Ovary (tissue), 3 donors: ENCODE data around the gene UBE2V1.

Experiments
- CTCF ChIP-seq, 3 donors: fragments of 450-650 bp in 2 of 3; fragments of 200-600 bp in 1 of 3; IDR thresholded peaks; one replicate each; pipeline versions ENCODE4 v1.5.1 to v1.8.0; 2016 to 2022; ENCODE audit warnings: antibody characterized with exemption in 3 of 3, mild to moderate bottlenecking in 1 of 3
- POLR2A ChIP-seq: fragments of 450-650 bp; IDR thresholded peaks from one replicate; pipeline ENCODE4 v1.6.1; 2017; ENCODE audit warnings: antibody characterized with exemption, mild to moderate bottlenecking, moderate library complexity
- donor health status: DM: no; HTN: no; CAD: no.

DNA sequence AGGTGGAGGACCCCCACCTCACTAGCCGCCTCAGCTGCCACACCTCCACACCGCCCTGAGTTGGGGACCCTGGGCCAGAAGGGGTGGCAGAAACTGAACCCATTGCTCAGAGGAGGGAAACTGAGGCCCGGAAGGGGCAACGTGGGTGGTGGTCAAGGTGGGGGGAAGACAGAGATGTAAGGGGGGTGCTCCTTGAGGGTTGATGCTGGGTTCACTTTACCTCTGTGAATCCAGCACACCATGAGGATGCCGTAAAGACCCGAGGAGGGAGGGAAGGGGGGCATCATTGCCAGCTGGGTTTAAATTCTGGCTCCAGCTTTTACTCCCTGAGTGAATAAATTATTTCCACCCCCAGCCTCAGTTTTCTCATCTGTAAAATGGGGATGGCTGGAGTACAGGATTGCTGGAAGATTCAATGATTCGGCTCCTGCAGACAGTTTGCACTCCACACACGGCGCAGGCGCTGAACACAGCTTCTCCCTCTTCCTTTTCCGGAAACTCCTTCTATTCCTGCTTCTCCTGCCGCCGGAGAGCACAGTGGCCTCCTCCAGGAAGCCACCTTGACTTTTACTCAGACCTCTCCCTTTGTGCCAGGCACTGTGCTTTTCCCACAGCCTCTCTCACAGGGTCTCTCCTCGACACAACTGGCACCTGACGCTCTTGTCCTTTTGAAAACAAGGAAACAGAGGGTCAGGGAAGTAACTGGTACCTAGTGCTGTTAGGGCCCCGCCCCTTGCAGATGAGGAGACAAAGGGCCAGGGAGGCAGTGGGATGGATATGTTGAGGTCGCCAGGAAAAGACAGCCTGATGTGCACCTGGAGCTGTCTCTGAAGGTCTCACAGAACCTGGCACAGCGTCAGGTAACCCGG lies 59.4 kb downstream of the UBE2V1 start:
- no peak for TF ChIP-seq CTCF (IDR thresholded peaks at IDR 0.05)
- TF ChIP-seq POLR2A = no peak
